ENCODE data around the gene B4GALT6. TPM values are rescaled to one million over a fixed set of nuclear protein-coding genes. Genes with fewer than 3 reads are reported as not detected.

The B4GALT6 gene
- total RNA-seq, 1 donor from 2014 or later: 17.7 TPM

- H3K4me3 Mint-ChIP-seq (ENCODE audit: unreplicated experiment): no peak overlapping the region
- H3K79me2 ChIP-seq (ENCODE audit: insufficient read depth, low read length): no peaks in the 10 kb centered on the region
- no peak overlapping the region for H3K27ac ChIP-seq (ENCODE audit: low read depth, low read length)
- H3K4me1 Mint-ChIP-seq (ENCODE audit: low read depth, unreplicated experiment): peaks cover 19% of the 10 kb centered on the region
- peaks cover 2% of the 10 kb centered on the region for H3K36me3 Mint-ChIP-seq (ENCODE audit: low read depth, unreplicated experiment)
- no peak overlapping the region for H3K4me3 ChIP-seq (ENCODE audit: insufficient read depth, low read depth, low read length)
- H3K9me3 Mint-ChIP-seq (ENCODE audit: unreplicated experiment): no peaks in the 10 kb centered on the region
- no peaks in the 10 kb centered on the region for H3K9me3 ChIP-seq (ENCODE audit: insufficient read depth, low read depth, low read length)
- H3K9ac ChIP-seq (ENCODE audit: low read length): no peak overlapping the region
- no peak overlapping the region for H3K27ac Mint-ChIP-seq (ENCODE audit: unreplicated experiment)
- H3K27me3 ChIP-seq (ENCODE audit: insufficient read depth, low read length): no peaks in the 10 kb centered on the region
- H2AFZ ChIP-seq (ENCODE audit: low read depth, low read length): no peak overlapping the region
- no peak for DNase-seq (ENCODE audit: low read depth)
- H3K4me1 ChIP-seq (ENCODE audit: insufficient read depth, low read length): peaks cover 6% of the 10 kb centered on the region
- no peaks in the 10 kb centered on the region for H3K27me3 Mint-ChIP-seq (ENCODE audit: low read depth, unreplicated experiment)
- FAIRE-seq: no peak
- no peaks in the 10 kb centered on the region for H4K20me1 ChIP-seq (ENCODE audit: insufficient read depth, low read length)
- H3K36me3 ChIP-seq (ENCODE audit: insufficient read depth, low read length): no peaks in the 10 kb centered on the region
- H3K4me2 ChIP-seq (ENCODE audit: low read length): no peak overlapping the region
- TF ChIP-seq CTCF (IDR thresholded peaks at IDR 0.05; ENCODE audit: insufficient read depth, low read depth, low read length) (no peak), EZH2 (IDR thresholded peaks at IDR 0.05; ENCODE audit: insufficient read depth, low read length) (no peak)
Observed at GRCh38 chr18:31648458-31648857, 35.9 kb downstream of the B4GALT6 start.

GRCh38 chr18:31647127-31647753, 37.1 kb downstream of the B4GALT6 start:
- H3K27ac Mint-ChIP-seq (ENCODE audit: unreplicated experiment): no peak overlapping the region

More at GRCh38 chr18:31647127-31647753, 37.1 kb downstream of the B4GALT6 start:
- Histone ChIP-seq H3K4me1 (ENCODE audit: insufficient read depth, low read length) (peaks cover 6% of the 10 kb centered on the region), H3K4me2 (ENCODE audit: low read length) (no peak overlapping the region), H3K79me2 (ENCODE audit: insufficient read depth, low read length) (no peaks in the 10 kb centered on the region), H3K9me3 (ENCODE audit: insufficient read depth, low read depth, low read length) (no peaks in the 10 kb centered on the region), H2AFZ (ENCODE audit: low read depth, low read length) (no peak overlapping the region), H3K27ac (ENCODE audit: low read depth, low read length) (no peak overlapping the region), H3K9ac (ENCODE audit: low read length) (no peak overlapping the region), H3K4me3 (ENCODE audit: insufficient read depth, low read depth, low read length) (no peak overlapping the region), H3K27me3 (ENCODE audit: insufficient read depth, low read length) (no peaks in the 10 kb centered on the region), H3K36me3 (ENCODE audit: insufficient read depth, low read length) (no peaks in the 10 kb centered on the region), H4K20me1 (ENCODE audit: insufficient read depth, low read length) (no peaks in the 10 kb centered on the region)
- Mint-ChIP-seq H3K27me3 (ENCODE audit: low read depth, unreplicated experiment) (no peaks in the 10 kb centered on the region), H3K4me1 (ENCODE audit: low read depth, unreplicated experiment) (peaks cover 19% of the 10 kb centered on the region), H3K9me3 (ENCODE audit: unreplicated experiment) (no peaks in the 10 kb centered on the region), H3K36me3 (ENCODE audit: low read depth, unreplicated experiment) (no peaks in the 10 kb centered on the region), H3K4me3 (ENCODE audit: unreplicated experiment) (no peak overlapping the region)
- no peak for FAIRE-seq
- no peak for DNase-seq (ENCODE audit: low read depth)
- no peak for TF ChIP-seq CTCF (IDR thresholded peaks at IDR 0.05; ENCODE audit: insufficient read depth, low read depth, low read length)
- no peak for TF ChIP-seq EZH2 (IDR thresholded peaks at IDR 0.05; ENCODE audit: insufficient read depth, low read length)
